Measurements from ENCODE around the gene PRPF40A. TPM values are rescaled to one million over a fixed set of nuclear protein-coding genes. Genes with fewer than 3 reads are reported as not detected.

PRPF40A gene
- total RNA-seq, 1 donor from 2014 or later = 132 TPM

- Mint-ChIP-seq H3K4me1 (ENCODE audit: low read depth) (peaks cover 23% of the 10 kb centered on the region), H3K4me3 (ENCODE audit: low read depth) (no peak overlapping the region), H3K9me3 (ENCODE audit: low read depth) (no peaks in the 10 kb centered on the region), H3K27ac (peak overlapping the region; percentile 65), H3K36me3 (ENCODE audit: insufficient read depth) (peaks cover 17% of the 10 kb centered on the region), H3K27me3 (no peaks in the 10 kb centered on the region)
- TF ChIP-seq CTCF (IDR thresholded peaks at IDR 0.05; ENCODE audit: unreplicated experiment) = no peak
- no peak for DNase-seq (ENCODE audit: low spot score, unreplicated experiment)
These were observed 70.5 kb downstream of the PRPF40A start for GRCh38 chr2:152646775-152647174.

GRCh38 chr2:152646264-152646663, 71.0 kb downstream of the PRPF40A start:
- peaks cover 21% of the 10 kb centered on the region for H3K36me3 Mint-ChIP-seq (ENCODE audit: insufficient read depth)
- no peak for DNase-seq (ENCODE audit: low spot score, unreplicated experiment)
- no peak overlapping the region for H3K27ac Mint-ChIP-seq
- H3K9me3 Mint-ChIP-seq (ENCODE audit: low read depth) = no peaks in the 10 kb centered on the region
- no peaks in the 10 kb centered on the region for H3K27me3 Mint-ChIP-seq
- TF ChIP-seq CTCF (IDR thresholded peaks at IDR 0.05; ENCODE audit: unreplicated experiment) = no peak
- H3K4me3 Mint-ChIP-seq (ENCODE audit: low read depth) = no peak overlapping the region
- H3K4me1 Mint-ChIP-seq (ENCODE audit: low read depth) = peaks cover 23% of the 10 kb centered on the region

GRCh38 chr2:152644189-152644873, 72.9 kb downstream of the PRPF40A start:
- DNase-seq (ENCODE audit: low spot score, unreplicated experiment) = no peak
- H3K4me3 Mint-ChIP-seq (ENCODE audit: low read depth) = no peak overlapping the region
- H3K36me3 Mint-ChIP-seq (ENCODE audit: insufficient read depth) = peaks cover 27% of the 10 kb centered on the region
- H3K4me1 Mint-ChIP-seq (ENCODE audit: low read depth) = peaks cover 16% of the 10 kb centered on the region
- TF ChIP-seq CTCF (IDR thresholded peaks at IDR 0.05; ENCODE audit: unreplicated experiment) = no peak
- H3K27ac Mint-ChIP-seq = peak overlapping the region; percentile 50
- no peaks in the 10 kb centered on the region for H3K27me3 Mint-ChIP-seq
- no peaks in the 10 kb centered on the region for H3K9me3 Mint-ChIP-seq (ENCODE audit: low read depth)

- Mint-ChIP-seq H3K36me3 (ENCODE audit: insufficient read depth) (peaks cover 21% of the 10 kb centered on the region), H3K27ac (no peak overlapping the region), H3K4me3 (ENCODE audit: low read depth) (no peak overlapping the region), H3K9me3 (ENCODE audit: low read depth) (no peaks in the 10 kb centered on the region), H3K4me1 (ENCODE audit: low read depth) (no peaks in the 10 kb centered on the region), H3K27me3 (no peaks in the 10 kb centered on the region)
- no peak for TF ChIP-seq CTCF (IDR thresholded peaks at IDR 0.05; ENCODE audit: unreplicated experiment)
- DNase-seq (ENCODE audit: low spot score, unreplicated experiment) = no peak
These were observed 78.7 kb downstream of the PRPF40A start for GRCh38 chr2:152638590-152638989.

- H3K27me3 Mint-ChIP-seq = no peaks in the 10 kb centered on the region
- no peak overlapping the region for H3K4me3 Mint-ChIP-seq (ENCODE audit: low read depth)
- H3K4me1 Mint-ChIP-seq (ENCODE audit: low read depth) = no peaks in the 10 kb centered on the region
- no peak for DNase-seq (ENCODE audit: low spot score, unreplicated experiment)
- peaks cover 21% of the 10 kb centered on the region for H3K36me3 Mint-ChIP-seq (ENCODE audit: insufficient read depth)
- no peaks in the 10 kb centered on the region for H3K9me3 Mint-ChIP-seq (ENCODE audit: low read depth)
- no peak overlapping the region for H3K27ac Mint-ChIP-seq
- no peak for TF ChIP-seq CTCF (IDR thresholded peaks at IDR 0.05; ENCODE audit: unreplicated experiment)
These were observed 79.2 kb downstream of the PRPF40A start for GRCh38 chr2:152638056-152638455.

Data from progenitor cell of endocrine pancreas (in vitro differentiated cells).